Measurements from ENCODE around the gene HOXB13.

The HOXB13 gene

DNA sequence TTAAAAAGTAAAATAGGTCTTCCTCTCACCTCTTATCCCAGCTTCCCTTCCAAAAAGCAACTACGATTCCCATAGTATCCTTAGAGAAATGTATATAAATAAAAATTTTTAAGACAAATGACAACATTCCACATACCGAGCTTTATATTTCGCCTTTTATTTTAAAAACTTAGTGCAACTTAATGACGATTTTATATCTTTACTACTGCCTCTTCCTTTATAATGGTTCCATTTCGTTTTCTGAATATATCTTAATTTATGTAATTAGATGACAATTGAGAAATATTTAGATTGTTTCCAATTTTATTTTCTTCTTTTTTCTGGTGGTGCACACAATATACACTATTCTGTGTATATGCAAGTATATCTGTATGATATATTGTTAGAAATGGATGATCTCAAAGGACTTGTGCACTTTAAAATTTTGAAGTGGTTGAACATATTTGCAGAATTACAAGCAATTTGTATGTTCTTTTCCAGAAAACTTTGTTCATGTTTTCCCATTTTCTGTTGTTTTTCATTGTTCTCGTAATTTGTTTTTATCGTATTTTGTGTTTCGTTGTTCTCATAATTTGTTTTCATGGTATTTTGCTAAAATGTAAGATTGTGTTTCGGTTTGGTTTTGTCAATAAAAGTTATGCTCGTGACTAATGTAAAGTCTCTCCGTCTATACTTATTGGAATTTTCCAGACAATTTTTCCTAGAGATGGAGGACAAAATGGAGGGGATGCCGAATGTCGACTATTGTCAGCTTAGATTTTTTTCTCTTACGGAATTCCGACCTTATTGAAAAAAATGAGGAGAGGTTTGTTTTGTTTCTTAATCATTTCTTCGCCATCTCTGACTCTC lies 20.4 kb upstream of the HOXB13 start:
- no peak for DNase-seq (ENCODE audit: low spot score)

DNA sequence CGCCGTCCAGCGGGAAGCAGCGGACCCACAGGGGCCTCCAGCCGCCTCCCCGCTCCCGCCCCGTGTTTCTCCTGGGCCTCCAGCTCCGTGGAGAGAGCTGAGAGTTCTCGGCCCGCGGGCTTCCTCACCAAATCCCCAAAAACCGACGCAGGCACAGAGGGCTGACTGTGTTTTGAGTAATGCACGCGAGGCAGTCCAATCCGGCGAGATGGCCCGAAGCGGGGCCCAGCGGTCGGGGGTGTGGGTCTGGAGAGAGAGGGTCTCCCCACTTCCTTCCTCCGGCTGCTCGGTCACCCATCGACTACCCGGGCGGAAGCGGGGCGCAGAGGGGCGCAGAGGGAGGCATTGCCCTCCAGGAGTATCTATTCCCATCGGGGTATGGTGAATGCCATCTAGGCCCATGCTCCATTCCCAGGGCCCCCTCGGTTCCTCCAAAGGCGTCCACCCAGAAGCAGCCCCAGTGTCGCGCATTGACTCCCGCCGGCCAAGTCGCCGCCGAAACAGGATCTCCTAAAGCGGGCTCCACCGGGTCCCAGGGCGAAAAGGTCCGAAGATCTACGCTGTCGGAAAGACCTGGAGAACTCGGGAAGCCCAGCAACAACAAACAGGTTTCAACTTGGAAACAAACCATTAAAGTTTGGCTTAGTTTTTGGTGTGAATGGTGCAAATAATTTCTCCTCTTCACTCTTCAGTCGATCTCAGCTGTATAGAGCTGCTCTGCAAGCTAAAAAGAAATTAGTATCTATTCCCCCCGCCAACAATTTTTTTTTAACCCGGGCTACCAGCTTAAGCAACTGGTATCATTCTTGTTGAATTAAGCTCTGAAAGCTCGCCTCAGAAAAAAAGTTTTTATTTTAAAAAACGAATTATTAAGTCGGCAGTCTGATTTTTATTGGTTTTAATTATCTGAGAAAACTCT lies 19.2 kb upstream of the HOXB13 start:
- no peak for DNase-seq (ENCODE audit: low spot score)

DNA sequence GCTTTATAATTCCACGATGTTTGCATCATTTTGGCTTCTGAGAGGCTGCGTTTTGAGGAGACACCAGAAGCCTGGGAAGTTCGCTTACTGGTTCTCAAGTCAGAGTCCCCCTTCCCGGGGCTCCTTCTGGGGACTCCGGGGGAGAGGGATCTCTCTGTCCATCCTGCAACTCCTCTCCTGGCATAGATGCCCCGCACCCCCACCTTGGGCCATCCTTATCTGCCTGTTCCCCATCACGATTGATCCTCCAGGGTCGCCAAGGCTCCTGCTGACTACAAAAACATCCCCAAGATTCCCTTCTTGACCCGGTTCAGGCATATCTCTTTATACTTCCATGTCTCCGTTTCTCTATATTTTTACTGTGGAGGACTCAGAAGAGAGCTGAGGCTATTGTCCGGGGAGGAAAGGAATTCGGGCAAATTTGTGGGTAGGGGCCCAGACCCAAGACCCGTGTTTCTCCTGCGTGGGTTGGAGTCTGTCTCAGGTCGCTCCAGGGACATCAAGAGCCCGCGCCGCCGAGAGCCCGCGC lies 18.4 kb upstream of the HOXB13 start:
- no peak for DNase-seq (ENCODE audit: low spot score)

DNA sequence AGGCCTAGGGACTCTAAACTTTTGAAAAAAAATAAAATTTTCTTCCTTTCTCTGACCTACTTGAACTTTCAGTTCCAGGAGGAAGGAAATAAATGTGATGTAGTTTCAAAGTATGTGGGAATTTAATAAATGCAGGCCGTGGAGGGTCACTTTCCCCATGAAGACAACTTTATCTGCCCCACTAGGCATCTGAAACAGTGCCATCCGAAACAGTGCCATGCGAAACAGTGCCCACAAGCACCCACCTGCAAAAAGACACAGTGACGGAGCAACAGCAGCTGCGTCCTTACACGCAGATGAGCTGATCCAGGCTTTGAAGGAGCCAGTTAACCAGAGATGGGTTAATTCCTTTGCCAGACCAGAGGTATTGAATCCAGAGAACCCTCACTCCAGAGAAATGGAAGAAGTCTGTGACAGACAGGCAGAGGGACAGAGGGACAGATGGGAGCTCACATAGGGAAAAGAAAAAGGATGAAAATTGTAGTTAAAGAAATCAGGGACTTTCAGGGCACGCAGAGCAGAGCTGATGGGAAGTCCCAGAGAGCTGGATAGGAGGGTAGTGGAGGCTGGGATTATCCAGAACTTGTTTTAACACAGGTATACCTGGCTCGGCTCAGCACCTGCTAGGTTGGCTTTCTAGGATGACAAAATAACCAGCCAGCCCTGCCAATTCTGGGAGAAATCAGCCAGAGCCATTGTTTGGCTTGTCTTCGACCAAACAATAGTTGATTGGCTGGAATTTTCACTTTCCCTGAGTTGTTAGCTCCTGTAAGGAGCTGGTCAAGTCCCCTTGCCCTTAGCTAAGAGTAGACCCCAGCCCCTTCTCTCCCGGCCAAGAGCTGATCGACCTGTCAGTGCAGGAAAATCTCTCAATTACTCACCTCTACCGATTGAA lies 17.1 kb upstream of the HOXB13 start:
- no peak for DNase-seq (ENCODE audit: low spot score)

DNA sequence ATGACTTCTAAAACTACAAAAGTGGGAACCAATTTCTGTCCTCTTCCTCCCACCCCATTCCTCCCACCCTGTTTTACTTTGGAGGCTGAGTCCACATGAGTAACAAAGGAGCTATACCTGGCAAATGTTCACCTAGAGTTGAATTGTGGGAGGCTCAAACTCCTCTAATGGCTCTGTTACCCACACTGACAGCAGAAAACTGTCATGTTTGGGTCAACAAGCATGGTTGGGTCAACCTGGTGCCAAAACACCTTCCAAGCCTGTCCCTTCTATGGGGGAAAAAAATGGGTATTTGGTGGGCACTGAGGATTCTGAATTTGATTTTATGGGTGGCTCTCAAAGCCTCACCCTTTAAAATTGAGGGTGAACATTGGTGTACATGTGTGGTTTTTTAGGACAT lies 12.0 kb upstream of the HOXB13 start:
- no peak for DNase-seq (ENCODE audit: low spot score)

DNA sequence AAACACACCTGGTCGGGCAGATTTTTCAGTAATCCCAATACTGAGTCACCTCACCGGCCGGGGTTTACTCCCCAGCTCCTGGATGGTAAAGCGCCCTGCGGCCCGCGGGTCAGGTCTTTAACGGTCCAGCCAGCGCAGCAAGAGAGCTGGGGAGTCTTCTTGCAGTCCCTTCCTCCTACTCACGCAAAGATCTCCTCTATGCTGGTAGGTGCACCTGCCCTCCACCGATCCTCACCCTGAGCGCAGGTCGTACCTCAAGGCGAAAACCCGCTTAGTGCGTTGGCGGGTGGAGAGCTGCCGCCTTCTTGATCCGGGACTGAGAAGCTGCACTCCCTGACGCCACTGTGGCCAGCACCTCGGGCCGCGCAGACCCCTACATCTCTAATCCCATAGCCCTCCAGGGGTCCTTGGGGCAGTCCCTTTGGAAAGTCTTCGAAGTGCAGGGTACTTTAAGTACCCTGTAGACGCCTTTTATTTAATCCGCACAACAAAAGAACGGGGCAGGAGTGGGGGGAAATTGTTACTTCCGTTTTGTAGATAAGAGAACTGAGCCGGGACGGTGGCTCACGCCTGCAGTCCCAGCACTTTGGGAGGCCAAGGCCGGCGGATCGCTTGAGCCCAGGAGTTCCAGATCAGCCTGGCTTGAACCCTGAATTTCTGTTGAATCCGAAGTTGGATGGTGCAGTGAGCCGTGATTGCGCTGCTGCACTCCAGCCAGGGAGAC lies 10.4 kb upstream of the HOXB13 start:
- no peak for DNase-seq (ENCODE audit: low spot score)

DNA sequence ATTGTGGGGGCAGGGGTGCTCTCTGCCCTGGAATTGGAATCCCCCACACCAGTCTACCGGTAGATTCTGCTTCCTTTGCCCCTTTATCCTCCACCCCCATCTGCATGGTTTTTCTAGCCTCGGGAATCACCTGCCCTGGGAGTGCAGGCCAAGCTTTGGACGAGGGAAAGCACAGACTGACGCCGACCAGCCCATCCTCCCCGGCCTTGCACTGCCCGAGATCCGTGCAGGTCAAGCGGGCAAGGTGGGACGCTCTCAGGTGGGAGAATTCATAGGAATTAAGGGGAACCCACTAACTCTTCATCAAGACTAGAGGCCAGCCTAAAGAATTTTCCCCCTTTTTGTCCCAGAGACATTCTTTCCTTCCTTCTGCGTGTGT lies 9.9 kb upstream of the HOXB13 start:
- no peak for DNase-seq (ENCODE audit: low spot score)

DNA sequence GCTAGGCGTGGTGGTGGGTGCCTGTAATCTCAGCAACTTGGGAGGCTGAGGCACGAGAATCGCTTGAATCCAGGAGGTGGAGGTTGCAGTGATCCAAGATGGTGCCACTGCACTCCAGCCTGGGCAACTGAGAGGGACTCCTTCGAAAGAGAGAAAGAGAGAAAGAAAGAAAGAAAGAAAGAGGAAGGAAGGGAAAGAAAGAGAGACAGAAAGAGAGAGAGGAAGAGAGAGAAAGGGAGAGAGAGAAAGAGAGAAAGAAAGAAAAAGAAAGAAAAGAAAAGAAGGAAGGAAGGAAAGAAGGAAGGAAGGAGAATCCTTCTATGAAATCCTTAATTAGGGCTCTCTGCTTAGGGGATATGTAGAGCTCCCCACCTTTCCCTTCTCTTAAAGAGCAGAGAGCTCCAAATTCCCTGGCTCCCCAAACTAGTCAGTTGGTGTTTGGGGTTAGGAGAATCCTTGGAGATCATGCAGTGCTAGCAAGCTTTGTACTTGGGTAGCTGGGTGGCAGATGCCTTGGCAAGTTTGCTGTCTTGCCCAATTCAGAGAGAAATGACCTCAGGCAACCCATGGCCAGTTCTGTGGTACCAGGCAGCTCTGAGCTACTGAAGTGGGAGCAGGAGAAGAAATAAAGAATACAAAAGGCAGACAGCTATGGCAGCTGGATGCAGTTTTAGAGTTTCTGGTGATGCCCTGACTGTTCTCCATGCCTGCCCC lies 8.9 kb upstream of the HOXB13 start:
- no peak for DNase-seq (ENCODE audit: low spot score)

DNA sequence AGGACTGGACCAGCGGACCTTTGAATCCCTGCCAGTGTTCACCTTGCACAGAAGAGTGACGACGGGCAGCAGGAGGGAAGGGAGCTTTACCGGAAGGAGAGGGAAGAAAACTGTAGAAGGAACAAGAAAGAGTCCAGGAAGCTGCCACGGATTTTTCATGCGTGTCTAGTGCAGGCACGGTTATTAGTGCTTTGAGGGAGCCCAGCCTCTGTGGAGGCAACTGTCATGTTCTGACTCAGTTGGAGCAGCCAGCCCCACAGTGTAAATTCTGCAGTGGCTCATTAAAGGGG lies 6.5 kb upstream of the HOXB13 start:
- no peak for DNase-seq (ENCODE audit: low spot score)

DNA sequence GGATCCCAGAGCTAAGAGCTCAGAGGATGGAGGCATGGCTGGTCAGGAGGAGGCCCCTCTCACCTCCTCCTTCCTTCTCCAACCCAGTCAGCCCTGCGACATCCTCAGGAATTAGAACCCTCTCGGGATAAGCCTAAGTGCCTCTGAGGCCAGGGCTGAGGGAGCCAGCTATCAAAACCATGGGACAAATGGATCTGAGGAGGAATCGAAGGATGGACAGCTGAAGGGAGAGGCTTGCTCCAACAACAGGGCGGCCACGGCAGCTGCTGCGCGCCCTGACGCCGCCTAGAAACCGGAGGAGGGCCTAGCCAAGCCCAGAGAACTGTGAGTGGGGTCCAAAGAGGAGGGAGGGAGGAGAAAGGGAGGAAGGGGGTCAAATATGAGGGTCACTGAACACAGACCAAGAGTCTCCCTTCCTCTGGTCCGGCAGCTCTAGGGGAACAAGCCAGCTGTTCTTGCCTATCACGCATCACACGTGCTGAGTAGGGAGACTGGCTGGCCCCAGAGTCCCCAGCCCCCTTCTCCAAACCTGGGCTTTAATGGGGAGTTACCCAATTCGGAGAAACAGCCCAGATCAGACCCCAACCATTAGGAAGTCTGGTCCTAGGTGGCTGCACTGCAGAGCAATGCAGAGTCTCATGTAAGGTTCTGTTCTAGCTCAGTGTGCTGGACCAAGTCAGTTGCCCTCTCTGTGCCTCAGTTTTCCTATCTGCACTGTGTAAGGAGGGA lies 5.9 kb upstream of the HOXB13 start:
- no peak for DNase-seq (ENCODE audit: low spot score)

DNA sequence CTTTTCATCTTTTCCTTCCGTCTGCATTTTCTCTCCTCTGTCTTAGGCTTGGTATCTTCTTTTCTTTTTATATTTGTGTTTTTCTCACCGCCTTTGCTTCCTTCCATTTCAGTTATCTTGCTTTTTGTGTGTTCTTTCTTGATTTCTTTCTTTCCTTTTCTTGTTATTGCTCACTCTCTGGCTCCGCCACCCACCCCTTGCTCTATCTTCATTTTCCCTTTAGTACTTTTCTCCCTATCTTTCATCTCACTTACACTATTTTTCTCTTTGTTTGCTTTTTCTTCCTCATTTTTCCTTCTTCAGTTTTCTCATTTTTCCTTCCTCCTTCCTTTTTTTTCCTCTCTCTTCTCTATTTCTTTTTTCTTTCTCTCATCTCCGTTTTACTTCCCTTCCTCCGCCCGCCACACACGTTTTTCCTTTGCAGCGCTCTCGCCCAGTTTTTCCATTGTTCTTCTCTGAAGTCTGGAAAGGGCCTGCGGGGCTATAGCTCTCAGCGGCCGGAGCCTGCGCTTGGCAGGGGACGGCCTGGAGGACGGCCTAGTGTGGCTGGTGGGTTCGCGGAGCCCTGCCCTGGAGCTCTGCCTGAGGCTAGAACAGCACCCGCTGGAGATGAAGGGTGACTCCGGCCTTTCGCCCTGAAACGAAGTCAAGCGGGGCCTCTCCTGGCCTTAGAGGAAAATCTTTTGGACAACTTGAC lies 5.2 kb upstream of the HOXB13 start:
- DNase-seq (ENCODE audit: low spot score), result no peak

DNA sequence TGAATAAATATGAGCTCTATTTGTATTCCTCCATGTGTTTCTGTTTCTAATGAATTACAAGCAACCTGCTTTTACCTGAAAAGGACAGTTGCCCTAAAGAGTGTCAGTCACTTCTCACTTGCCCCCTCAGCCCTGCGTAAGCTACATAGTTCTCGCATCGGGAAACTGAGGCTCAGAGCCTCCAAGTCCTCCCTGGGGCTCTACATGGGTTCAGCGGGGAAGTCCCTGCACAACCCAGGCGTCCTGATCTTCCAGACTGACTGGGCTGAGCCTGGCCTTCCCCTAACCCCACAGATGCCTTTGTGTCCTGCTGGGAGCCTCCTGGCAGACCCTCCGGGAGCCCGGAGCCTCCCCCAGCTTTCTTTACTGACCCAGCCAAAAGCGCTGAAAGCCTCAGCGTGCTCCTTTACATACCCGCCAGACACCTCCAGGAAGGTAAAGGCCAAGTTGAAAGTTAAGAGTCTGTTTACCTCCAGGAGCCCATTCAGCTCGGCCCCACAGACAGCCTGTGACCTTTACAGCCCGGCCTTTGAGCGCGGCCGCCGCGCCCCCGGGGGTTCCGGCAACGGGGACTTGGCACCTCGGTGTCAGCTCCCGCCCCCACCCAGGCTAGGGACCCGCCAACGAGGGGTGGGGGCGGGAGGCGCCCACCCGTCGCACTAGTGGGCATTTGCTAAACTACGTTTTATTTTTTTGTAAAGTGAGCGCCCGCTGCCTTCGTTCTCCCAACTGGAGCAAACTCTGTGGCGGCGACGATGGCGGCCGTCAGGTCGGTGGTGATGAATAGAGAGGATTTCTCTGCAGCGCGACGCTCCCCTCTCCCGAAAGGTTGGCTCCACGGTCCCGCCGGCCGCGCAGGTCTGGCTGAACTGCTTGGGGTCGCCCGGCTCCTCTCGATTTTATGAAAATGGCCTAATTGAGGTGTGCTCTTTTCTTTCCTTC lies 4.4 kb upstream of the HOXB13 start:
- no peak for DNase-seq (ENCODE audit: low spot score)

DNA sequence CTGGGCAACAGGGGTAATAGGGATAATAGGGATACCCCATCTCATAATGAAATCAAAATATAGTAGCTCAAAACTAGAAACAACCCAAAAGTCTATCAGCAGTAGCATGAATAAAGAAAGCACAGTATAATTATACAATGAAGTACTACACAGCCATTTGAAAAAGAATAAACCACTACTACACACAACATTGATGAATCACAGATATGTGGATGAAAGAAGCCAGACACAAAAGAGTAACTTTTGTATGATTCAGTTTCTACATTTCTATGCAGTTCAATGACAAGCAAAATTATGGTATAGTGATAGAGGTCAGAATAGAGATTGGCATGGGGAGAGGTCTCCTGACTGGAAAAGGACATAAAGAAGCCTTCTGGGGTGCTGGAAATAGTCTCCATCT lies 2.8 kb upstream of the HOXB13 start:
- DNase-seq (ENCODE audit: low spot score), result no peak

DNA sequence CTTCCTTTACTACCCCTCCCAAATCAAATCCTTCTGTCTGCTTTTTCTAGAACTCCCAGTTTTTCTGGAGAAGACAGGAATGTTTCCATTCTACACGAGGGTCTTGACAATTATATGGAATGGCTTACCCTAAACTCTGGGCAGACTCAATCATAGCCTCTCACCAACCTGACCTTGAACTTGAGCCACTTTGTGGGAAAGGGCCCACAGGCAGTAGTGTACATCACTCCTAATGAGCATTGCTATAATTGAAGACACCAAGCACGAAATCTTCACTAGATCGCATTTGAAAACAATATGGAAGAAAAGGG lies 1.6 kb upstream of the HOXB13 start:
- DNase-seq (ENCODE audit: low spot score), result no peak

DNA sequence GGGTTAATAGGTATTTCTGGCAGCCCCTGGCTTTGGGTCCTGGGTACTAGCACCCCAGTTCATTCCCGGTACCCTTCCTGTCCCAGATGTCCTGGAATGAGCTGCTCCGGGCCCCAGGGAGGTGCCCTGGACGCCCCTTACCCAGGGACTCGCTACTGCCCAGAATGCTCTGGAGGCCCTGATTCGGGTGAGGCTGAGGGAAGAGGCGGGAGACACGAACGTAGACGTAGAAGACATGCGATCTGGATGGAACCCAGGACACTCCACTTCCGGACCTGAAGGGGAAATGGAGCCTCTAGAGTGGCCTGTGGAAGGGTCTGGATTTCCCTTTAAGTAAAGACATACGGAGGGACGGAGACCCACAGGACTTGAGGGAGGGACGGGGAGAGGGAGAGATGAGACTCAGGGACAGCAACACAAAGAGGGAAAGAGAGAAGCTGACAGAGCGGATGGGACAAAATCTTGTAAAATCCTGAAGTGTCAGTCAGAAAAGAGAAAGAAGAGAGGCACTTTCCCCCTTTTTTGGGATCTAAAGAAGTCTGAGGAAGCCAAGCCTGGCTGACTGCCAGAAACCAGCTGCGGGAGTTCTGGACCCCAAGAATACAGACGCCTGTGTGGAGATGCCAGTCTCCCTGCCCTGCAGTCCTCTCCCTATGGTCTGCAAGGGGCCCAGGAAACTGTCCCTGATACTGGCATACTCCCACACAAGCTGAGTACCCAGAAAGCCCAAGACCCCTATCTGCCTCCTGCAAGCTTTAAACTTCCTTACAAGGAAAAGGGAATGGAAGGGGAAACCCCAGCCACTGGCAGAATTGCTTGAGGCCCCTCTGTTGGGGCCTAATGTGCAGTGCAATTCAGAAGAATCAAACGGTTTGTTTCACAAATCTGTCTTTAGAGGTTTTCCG lies 1.0 kb upstream of the HOXB13 start:
- DNase-seq (ENCODE audit: low spot score), result no peak

DNA sequence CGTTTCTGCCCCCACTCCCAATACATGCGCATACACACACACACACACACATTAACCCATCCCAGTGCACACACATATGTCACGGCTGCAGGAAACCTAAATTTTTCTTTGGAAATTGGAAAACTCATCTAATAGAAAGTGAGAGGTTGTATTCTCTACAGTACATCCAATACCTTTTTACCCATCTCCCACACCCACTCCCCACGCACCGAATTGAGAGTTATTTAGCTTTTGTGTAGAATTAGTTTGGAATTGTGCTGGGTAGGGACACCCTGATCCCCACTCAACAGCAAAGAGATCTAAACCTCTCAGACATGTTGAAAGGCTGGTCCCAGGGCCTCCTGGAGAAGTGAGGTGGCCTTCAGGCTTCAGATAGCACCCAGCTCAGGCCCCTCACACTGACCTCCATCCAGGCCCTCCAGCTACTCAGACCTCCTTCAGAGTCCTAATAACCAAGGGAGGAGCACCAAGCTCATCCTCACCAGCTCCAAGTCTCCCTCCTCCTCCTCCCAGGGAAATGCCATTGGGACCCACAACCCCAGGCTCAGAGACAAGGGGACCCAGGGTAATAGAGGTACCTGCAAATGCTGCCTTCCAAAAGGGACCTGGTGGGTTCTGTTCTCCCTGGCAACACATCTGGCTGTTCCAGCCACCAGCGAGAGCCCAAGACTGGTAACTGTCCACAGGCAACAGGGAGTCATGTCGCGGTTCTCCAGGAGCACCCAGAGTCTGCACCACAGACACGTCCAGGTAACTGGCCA lies 955 bp downstream of the HOXB13 start:
- no peak for DNase-seq (ENCODE audit: low spot score)

DNA sequence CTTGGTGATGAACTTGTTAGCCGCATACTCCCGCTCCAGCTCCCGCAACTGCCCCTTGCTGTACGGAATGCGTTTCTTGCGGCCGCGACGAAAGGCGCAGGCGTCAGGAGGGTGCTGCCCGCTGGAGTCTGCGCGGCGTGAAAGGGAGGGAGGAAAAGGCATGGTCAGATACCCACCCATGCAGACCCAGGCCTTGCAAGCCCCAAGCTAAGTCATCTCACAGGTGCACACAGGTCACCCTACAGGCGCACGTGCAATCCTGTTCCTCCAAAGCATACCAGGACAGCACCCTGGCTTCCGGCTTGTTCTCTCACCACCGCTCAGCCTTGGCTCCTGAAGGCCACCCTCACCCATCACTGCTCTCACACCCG lies 1.6 kb downstream of the HOXB13 start:
- DNase-seq (ENCODE audit: low spot score), result no peak

Data from hematopoietic multipotent progenitor cell treated with erythropoietin and hydrocortisone succinate and interleukin-3 and kit ligand, for 15 days (in vitro differentiated cells).